ENCODE data around the gene SMARCC1.

Gene SMARCC1

DNA sequence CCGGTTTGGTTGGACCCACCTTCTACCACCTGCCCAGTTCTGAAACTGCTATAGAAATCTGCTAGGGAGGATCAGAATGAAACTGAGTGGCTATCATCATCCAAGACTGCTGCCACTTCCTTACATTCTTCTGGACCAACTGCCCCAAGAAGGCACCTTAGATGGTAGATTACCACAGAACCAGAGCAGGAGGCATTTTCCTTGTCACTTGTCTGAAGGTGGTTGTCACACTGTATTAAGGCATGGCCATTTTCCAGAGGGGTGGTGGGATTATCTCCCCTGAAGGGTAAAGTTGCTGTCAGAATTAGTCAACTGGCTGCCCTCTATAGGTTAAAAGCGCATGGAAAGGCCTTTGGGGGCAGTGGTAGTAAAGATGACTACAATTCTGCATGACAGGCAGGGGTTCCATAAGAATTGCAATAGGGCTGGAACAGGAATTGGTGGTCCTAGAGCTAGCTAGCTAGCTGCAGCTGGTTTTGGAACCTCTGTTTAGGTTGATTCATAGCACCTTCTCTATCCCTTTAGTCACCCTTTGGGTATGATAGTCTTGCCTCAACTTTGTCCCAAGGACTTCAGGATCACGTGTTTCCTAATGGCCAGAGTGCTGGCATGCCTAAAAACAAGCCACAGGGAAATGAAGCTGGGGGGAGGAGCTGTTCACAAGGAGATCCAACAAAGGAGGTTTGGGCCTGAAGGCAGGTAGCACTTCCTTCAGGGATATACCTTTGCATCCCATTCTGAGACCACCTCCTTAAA is 198.2 kb downstream of the SMARCC1 start:
- no peak for DNase-seq

DNA sequence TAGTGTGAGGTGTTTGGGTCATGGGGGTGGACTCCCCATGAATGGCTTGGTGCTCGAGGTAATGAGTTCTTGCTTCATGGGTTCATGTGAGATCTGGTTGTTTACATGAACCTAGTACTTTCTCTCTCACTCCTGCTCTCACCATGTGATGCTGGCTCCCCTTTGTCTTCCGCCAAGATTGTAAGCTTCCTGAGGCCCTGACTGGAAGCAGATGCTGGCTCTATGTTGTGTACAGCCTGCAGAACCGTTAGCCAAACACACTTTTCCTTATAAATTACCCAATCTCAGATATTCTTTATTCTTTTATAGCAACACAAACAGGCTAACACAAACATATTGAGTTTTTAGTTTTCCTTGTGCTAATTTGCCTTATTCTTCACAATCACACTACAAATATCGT is 199.9 kb downstream of the SMARCC1 start:
- DNase-seq = no peak

DNA sequence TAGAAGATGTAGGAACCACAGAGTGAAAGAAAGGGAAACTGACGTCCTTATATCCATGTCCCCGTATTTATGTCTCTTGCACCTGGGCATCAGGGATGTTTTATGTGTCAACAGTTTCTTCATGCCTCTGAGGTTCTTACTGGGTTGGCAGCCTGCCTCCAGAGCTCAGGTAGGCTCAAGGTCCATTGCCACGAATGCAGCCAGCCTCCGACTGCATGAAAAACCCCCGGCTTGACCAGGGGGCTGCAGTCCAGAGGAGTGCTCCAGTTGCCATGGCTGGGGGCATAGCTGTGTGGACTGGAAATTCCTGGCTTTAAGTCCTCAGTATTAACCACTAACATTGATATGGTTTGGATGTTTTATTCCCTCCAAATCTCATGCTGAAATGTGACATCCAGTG is 200.3 kb downstream of the SMARCC1 start:
- DNase-seq = no peak

DNA sequence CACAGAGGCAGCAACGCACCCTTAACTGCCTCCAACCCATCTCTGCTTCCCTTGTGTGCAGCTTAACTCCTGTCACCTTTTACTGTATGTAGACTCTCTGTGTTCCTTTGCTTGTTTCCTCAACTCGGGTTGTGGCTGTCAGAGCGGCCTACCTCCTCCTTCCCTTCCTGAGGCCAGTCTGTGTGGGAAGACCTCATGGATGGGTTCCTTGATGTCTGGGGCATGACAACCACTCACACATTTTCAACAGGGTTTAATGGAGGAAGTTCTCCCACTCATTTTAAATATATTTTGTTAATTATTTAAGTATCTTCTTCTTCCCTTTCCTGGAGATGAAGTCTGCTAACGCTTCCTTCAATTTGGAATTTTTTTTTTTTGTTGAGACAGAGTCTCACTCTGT is 201.2 kb downstream of the SMARCC1 start:
- no peak for DNase-seq

DNA sequence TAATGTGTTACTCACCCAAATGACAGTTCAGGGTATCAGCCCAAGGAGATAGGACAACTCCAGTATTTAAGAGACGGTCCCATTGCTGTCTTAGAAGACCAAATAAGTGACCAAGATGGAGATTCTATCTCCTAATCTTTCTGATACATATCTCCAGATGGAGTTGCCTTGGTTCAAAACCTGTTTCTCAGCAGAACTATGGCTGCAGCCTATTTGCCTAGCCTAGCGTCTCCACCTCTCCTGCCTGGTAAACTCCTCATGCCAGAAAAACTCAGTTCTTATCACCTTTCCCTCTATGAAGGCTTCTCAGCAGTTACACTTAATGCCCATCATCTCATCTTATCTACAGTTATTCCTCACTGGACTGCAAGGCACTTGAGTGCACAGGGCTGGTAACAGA is 201.8 kb downstream of the SMARCC1 start:
- DNase-seq = no peak

DNA sequence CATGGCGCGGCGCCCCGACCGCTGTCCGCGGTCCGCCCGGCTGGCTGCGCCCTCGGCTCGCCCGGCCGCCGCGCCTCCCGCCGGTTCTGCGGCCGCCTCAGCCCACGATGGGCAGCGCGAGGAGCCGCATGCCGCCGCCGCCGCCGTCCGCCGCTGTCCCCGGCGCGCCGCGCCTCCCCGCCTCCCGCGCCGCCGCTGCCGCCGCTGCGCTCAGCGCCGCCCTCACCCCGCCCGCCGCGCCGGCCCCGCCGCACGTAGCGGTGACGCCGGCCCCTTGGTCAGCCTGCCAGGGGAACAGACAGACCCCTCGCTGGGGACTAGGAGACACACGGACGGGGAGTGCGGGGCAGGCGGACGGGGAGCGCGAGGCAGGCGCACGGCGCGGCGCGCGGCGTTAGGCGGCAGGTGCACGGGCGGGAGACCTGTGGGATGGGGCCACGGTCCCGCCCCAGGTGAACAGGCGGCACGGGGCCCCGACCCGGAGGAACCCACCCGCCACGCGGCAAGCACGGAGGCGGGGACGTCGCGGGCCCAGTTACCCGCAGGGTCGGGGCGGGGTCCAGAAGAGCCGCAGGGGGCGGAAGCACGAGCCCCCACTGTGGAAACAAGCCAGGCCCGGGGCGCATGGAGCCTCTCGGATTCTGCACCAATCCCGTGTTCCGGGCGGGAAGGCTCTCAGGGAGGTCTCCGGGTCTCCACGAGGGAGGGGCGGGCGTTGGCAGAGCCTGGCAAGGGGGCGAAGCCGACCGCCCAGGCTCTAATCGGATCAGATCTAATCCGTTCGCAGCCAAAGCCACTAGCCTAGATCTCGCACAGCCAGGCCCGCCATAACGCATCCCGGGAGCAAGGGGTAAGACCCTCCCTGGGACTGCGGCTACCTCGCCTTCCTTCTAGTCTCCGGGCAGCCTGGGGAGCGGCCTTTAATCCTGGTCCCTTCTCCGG is 202.7 kb downstream of the SMARCC1 start, which contains the start of gene CSPG5:
TSS of gene CSPG5 (minus strand) at position 175 of the 942 bp plus-strand sequence. CDS start at position 3, 172 bp downstream.
- peak; percentile 18 for DNase-seq

DNA sequence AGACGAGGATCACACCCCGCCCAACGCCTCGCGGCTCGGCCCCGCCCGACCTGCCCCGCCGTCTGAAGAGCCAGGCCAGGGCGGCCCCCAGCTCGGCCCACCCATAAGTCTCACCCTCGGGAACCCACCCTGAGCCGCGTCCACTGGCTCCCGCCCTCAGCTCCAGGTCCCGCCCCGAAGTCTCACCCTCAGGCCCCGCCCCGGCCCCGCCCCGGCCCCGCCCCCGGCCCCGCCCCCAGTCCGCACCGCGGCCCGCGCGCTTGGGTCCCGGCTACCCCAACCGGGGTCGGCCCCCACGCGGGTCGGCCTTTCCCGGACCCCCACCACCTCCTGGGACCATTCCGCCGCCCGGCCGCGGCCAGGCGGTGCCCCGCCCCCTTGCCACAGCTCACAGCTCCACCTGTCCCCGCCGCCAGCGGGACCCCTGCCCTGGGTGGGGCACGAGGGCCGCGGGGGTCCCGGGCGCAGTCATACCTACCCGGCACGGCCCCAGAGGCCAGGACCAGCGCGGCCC is 203.5 kb downstream of the SMARCC1 start:
- peak; percentile 45 for DNase-seq

DNA sequence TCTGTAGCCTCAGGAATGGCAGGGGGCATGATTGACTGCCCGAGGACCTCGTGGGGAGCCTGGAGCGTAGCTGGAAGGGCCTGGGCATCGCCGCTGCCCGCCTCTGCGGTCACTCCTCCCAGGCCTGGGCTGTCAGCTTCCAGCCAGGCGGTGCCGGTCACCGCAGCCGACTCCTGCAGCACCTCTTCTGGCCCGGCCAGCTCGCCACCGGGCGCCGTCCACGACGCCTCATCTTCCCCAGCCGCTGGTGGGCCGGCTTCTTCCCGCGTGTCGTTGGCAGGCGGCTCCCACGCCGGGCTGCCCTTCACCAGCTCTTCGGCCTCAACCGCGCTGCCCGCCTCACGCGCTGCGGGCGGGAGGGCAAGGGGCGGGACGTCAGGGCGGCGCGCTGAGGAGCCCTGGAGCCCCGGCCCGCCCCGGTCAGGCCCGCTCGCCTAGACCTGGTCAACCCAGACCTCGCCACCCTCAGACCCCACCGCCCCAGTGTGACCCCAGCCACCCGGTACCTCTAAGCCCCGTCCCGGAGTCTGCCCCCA is 204.0 kb downstream of the SMARCC1 start:
- no peak for DNase-seq

DNA sequence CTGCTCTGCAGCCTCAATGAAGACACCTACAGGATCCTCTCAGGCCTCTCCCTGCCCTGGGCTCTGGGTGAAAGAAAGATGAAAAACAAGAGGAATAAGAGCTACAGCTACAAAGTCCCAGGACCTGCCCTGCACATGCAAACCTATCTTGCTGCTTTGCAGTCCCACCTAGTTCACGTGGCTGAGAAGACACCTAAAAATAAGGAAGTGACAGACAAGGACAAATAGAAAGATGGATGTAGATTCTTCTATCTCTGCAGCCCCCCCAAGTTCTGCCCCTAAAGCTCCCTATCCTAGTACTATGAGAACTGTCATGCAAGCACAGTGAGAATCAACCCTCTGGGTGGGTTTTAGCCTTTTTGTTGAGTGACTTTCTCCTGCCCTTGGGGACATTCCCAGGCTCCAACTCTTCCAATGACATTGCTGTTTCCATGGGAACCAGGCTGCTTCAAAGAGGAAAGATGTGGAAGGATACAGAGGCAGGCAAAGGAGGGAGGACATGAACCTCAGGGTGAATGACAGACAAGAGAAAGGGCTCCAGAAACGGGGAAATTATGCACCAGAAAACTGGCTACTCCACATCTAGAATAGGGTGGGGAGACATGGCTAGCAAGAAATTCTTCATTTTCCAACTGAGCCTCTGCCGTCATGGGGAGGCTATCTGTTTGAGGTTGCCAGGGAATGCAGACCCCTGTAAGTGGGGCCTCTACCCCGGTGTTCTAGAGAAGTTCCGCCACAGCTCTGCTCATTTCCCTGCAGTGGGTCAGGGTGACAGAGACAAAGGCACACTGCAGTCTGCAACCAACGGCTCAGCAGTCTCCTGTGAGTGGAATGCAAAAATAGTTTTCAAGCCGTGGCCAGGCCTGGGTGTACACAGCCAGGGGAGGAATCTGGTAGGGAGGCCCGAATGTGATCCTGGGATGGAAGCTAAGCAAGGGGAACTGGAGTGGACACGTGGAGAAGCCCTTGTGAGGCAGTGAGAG is 208.2 kb downstream of the SMARCC1 start:
- no peak for DNase-seq

DNA sequence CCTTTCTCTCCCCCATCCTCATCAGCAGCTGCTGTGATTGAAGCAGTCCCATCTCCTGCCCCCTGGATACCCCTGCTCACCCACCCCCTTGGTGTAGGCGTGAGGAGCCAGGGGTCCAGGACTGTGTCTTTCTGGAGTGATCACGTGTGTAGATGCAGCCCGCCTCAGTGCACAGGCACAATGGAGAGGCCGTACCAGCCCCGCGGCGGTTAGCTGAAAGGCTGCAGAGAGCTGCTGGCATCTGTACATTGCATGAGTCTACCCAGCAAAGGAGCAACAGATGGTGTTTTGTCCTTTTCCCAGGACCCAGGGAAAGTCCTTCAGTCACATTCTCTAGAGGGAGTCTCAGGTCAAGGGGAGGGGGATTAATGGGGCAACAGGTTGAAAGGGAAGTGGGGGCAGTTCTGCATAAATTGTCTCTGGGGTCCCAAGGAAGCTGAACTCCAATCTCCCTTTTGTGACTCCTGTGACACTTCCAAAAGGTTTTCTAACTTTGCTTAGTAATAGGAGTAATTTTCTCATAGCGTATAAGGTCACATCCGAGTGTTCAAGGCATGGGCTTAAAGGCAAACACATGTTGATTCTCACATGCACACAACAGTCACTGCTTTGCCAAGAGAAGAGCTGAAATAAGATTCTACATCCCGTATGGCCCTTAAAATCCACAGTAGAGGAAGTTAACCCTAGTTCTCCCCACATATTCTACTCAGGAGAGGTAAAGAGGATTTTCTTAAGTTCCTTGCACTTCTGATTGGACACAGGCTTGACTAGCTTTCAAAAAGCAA is 210.1 kb downstream of the SMARCC1 start:
- no peak for DNase-seq

DNA sequence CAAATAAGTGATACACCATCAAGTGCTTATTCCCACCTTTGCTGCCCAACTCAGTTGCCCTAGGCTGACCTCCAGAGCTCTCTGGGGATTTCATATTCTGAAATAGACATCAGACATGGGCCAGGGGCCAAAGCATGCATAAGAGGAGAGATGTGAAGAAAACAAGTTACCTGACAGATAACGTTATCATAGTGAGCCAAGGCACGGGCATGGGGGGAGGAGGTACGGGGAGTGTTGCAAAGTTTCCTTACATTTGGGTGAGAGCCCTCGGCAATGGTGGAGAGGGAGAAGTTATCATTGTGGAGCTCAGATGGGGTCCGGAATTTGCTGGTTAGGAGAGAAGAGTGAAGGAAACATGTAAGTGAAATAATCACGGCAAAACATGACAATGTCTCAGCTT is 212.8 kb downstream of the SMARCC1 start:
- no peak for DNase-seq

DNA sequence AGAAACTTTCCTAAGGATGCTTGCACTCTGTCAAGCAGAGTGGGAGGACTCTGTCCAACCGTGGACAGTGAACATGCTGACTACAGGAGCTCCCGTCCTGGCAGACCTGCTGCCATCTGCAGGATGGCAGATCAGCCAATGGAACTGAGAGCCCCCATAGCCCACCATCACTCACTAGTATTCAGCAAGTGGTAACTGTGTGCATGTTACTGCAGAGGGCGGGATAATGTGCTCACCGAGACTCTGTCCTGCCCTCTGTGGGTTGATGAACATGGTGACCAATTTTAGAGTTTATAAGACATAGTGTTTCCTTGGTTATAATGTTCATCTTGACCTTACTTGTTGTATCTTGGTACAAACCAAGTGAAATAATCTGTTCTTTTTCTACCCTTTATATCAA is 214.5 kb downstream of the SMARCC1 start:
- DNase-seq = no peak

DNA sequence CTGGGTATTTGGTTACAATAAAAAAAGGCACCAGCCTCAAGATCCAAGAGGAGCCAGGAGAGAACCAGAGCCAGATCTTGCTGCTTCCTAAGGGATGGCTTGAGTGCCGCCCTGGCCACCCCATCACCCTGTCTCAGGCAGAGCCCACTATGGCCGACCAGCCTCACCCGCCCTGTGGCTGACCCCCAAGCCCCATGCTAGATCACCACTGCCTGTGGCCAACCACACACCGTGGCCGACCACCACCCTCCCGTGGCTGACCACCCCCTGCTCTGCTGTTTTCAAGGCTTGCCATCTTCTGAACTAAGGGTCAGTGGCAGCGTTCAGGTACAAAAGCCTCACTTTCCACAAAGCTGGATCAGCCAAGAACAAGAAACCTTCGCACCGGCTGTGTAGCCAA is 215.0 kb downstream of the SMARCC1 start:
- no peak for DNase-seq

DNA sequence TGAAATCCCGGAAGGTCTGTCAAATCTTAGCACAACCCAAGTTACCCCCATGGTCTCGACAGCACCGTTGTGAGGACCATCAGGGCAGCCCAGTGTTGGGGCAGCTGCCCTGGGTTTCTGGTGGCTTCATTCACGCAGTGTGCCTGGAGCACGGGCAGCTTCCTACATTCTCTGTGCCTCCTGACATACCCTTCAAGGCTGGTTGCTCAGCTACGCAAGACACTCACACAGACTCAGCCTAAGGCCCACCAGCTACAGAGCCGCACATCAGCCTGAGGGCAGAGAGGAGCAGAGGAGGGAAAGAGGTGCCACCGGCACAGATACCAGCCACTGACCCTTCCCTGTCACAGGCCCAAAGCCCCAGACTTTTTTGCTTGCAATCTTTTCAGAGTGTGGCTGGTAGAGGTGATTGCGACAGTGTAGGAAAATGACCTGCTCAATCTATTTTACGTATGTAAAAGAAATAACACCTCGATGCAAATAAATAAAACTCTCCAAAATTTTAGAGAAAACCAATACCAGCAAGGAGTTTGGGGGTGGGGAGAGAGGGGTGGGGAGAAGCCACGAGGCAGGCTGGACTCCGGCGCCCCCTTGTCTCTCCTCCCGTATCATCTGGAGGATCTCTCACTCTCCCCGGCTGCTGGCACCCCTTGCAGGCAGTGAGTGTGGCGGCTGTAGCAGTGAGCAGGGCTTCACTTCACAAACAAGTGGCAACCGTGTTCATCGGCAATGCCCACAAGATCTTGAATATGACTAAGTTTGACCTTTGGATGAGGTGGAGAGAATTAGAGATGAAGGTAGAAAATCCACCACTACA is 215.8 kb downstream of the SMARCC1 start:
- no peak for DNase-seq

DNA sequence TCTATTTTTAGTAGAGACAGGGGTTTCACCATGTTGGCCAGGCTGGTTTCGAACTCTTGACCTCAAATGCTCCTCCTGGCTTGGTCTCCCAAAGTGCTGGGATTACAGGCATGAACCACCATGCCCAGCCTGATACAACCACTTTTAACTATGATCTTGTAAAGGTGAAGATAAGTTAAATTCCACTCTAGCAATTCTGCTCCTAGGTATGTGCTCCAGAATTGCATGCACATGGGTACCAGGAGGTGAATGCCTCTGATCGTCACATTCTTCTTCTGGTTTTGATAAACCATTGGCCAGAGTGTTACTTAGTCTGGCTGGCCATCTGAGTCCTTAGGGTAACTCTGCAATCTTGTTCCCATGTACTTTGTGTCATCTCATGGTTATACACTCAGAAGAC is 225.3 kb downstream of the SMARCC1 start:
- no peak for DNase-seq

DNA sequence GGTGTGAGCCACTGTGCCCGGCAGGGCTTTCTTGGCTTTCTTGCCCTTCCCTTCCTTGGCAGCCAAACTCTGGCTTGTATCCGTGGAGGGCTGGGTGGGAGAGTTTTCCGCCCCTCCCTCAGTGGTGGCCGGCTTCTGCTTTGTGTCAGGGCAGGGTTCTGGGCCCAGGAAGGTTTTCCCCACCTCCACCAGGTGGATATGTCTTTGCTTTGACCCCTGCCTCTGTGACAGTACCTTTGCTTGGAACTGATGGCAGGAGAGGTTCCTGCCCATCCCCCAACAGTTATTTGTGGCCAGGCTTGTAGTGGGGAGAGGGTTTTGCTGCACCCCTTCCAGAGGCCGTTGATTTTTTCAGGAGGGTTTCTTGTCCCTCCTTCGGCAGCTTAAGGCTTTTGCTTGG is 227.4 kb downstream of the SMARCC1 start:
- no peak for DNase-seq

DNA sequence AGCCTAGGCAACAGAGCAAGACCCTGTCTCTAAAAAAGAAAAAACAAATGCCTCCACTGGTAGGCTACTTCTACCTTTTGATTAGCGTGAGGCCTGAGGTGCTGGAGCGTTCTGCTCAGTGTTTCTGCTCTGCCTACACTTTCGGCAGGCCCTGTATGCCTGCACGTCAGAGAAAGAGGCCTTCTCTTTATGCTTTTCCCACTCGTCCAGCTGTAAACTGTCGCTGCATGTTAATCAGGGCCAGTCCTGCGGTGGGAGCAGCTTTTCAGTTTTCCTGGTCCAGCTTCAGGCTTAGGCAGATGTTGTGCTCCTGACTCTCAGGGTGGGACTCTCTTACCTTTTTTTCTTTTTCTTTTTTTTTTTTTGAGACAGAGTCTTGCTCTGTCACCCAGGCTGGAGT is 228.3 kb downstream of the SMARCC1 start:
- DNase-seq = no peak

DNA sequence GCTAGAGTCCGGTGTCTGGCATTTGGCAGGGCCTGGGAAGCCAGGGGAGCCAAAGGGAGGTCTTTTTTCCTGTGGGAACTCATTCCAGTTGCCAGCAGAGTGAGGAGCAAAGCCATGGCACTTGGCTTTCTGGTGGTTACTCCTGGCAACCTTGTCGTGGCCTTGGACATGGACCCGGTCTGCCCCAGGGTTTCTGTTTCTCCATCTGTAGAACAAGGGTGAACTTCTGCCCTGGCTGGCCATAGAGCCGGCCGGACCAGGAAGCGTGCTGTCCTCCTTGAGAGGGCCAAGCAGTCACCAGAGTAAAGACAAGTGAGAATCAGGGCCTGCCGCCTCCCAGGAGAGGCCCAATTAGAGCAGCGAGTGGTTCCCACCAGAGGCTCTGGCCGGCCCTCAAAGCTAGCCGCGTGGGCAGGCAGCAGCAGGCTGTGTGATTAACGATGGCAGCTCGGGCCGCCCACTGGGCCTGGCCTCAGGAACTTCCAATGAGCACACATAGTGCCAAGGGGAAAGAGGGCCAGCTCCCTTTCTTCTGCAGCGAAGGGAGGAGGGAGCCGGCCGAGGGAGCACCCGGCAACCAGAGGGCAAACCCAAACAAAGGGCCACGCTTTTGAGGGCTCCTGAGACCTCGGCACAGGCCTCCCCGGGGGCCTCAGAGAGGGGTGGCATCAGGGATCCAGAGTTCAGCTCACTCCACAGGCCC is 239.1 kb downstream of the SMARCC1 start:
- no peak for DNase-seq

DNA sequence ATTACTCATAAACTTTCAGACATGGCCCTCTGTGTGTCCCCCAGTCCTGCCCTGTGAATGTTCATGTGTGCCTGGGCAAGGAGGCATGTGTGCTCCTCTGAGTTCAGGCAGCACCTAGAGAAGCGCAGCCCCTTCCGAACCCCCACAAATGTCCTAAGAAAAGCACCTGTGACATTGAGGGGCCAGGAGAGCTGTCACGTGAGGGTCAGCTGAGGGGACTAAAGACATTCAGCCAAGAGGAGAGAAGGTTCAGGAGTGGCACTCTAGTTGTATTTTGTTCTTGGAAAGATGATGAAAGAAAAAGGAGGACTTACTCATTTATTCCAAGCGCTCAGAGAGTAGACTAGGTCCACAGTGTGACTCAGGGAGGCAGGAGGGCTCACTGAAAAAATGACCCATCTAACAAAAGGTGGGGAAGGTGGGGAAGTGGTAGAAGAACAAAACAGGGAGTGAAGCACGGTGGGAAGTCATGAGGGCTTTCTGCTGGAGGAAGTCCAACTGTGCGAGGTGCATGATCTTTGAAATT is 240.0 kb downstream of the SMARCC1 start:
- DNase-seq = no peak

DNA sequence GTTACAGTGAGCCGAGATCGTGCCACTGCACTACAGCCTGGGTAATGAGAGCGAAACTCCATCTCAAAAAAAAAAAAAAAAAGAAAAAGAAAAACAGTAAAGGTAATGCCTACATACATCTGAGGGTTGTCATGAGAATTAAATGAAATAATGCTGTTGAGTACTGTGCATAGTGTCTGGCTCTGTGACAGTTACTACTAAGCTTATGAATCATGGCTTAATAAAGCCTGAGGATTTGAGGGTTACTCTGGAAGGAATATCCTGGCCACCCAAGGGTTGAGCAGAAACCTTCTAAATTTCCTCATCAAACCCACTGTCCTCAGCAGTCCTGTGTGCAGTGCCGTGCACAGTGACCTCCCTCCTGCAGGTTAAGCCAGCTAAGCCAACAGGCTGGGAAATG is 241.4 kb downstream of the SMARCC1 start:
- DNase-seq = no peak

Measured in stimulated activated CD4-positive, alpha-beta T cell treated with anti-CD3 and anti-CD28 coated beads, Interleukin-4, amount 100 ng/mL, for 24 hours (primary cell).